Activated naive CD4-positive, alpha-beta T cell treated with anti-CD3 and anti-CD28 coated beads for 36 hours (primary cell): ENCODE data around the gene SCN9A. TPM values are rescaled to one million over a fixed set of nuclear protein-coding genes. Genes with fewer than 3 reads are reported as not detected.

Experiments
- CTCF ChIA-PET: fragments of 350-600 bp; sonication (Branson Sonifier 250); formaldehyde crosslinking; loops from one replicate; lab custom pipeline; 2021; ENCODE audit warnings: antibody characterized with exemption; lab: Charles Lee
- DNase-seq: peaks from one replicate; pipeline ENCODE4 v3.0.0-alpha.2; 2020
- H3K27ac Mint-ChIP-seq: one replicate; pipeline ENCODE4 v1.8.0; 2021; ENCODE audit warnings: mild to moderate bottlenecking, mixed read lengths
- H3K27me3 Mint-ChIP-seq: one replicate; pipeline ENCODE4 v1.8.0; 2021; ENCODE audit warnings: low read depth, mixed read lengths
- H3K36me3 Mint-ChIP-seq: one replicate; pipeline ENCODE4 v1.8.0; 2021; ENCODE audit warnings: low read depth, mixed read lengths
- H3K4me1 Mint-ChIP-seq: one replicate; pipeline ENCODE4 v1.8.0; 2021; ENCODE audit warnings: low read depth, mixed read lengths
- H3K4me3 Mint-ChIP-seq: one replicate; pipeline ENCODE4 v1.8.0; 2021; ENCODE audit warnings: mild to moderate bottlenecking, moderate library complexity, mixed read lengths
- H3K9me3 Mint-ChIP-seq: one replicate; pipeline ENCODE4 v1.8.0; 2021; ENCODE audit warnings: mixed read lengths
- intact Hi-C: fragments of 100-400 bp; cut with micrococcal nuclease; formaldehyde crosslinking; loops from one replicate; pipeline ENCODE4 v1.15.1; 2023
- total RNA-seq, 2 experiments: library from RNA; stranded (reverse); gene quantifications; one replicate each; pipeline ENCODE4 v1.2.3, GENCODE V29; 2021

The SCN9A gene
- total RNA-seq, 2 experiments from 2014 or later, result not detected

GRCh38 chr2:166394245-166394644, 18.5 kb upstream of the SCN9A start:
- no peaks in the 10 kb centered on the region for H3K36me3 Mint-ChIP-seq
- H3K27ac Mint-ChIP-seq, result no peak overlapping the region
- DNase-seq, result no peak
- no peak overlapping the region for H3K4me3 Mint-ChIP-seq
- no peaks in the 10 kb centered on the region for H3K9me3 Mint-ChIP-seq
- H3K4me1 Mint-ChIP-seq, result no peaks in the 10 kb centered on the region
- H3K27me3 Mint-ChIP-seq, result no peaks in the 10 kb centered on the region
- intact Hi-C loops, result no loop called here
- CTCF ChIA-PET, result no interaction called here

- Mint-ChIP-seq H3K36me3 (no peaks in the 10 kb centered on the region), H3K27me3 (no peaks in the 10 kb centered on the region), H3K4me3 (no peak overlapping the region), H3K4me1 (no peaks in the 10 kb centered on the region), H3K27ac (no peak overlapping the region), H3K9me3 (no peaks in the 10 kb centered on the region)
- CTCF ChIA-PET, result interaction anchor here (0.8 kb wide), 1 partner anchor 11 kb away, joined by 4 read pairs; no protein-coding TSS in a partner anchor
- intact Hi-C loops, result no loop called here
- DNase-seq, result no peak
Observed at GRCh38 chr2:166393008-166393407, 17.3 kb upstream of the SCN9A start.

GRCh38 chr2:166388481-166389070, 12.8 kb upstream of the SCN9A start:
- Mint-ChIP-seq H3K36me3 (no peaks in the 10 kb centered on the region), H3K4me1 (no peaks in the 10 kb centered on the region), H3K4me3 (no peak overlapping the region), H3K27me3 (no peaks in the 10 kb centered on the region), H3K27ac (no peak overlapping the region), H3K9me3 (no peaks in the 10 kb centered on the region)
- no peak for DNase-seq
- intact Hi-C loops, result no loop called here
- CTCF ChIA-PET, result no interaction called here

GRCh38 chr2:166385313-166385712, 9.6 kb upstream of the SCN9A start:
- H3K27ac Mint-ChIP-seq, result no peak overlapping the region
- H3K27me3 Mint-ChIP-seq, result no peaks in the 10 kb centered on the region
- H3K4me3 Mint-ChIP-seq, result no peak overlapping the region
- CTCF ChIA-PET, result interaction anchor here (1.8 kb wide), 1 partner anchor 24 kb away, joined by 4 read pairs; no protein-coding TSS in a partner anchor
- no peaks in the 10 kb centered on the region for H3K9me3 Mint-ChIP-seq
- intact Hi-C loops, result no loop called here
- H3K36me3 Mint-ChIP-seq, result no peaks in the 10 kb centered on the region
- no peaks in the 10 kb centered on the region for H3K4me1 Mint-ChIP-seq
- no peak for DNase-seq

GRCh38 chr2:166384774-166385173, 9.0 kb upstream of the SCN9A start:
- Mint-ChIP-seq H3K9me3 (no peaks in the 10 kb centered on the region), H3K36me3 (no peaks in the 10 kb centered on the region), H3K4me1 (no peaks in the 10 kb centered on the region), H3K27ac (no peak overlapping the region), H3K27me3 (no peaks in the 10 kb centered on the region), H3K4me3 (no peak overlapping the region)
- intact Hi-C loops, result loop anchor here (1.0 kb wide), 1 partner anchor 23 kb away; no protein-coding TSS in a partner anchor
- DNase-seq, result no peak
- CTCF ChIA-PET, result interaction anchor here (0.7 to 1.8 kb wide), 2 partner anchors 24 to 112 kb away, joined by 3 to 4 read pairs; no protein-coding TSS in a partner anchor

GRCh38 chr2:166382448-166382847, 6.7 kb upstream of the SCN9A start:
- peaks cover 6% of the 10 kb centered on the region for H3K27me3 Mint-ChIP-seq
- no peak overlapping the region for H3K4me3 Mint-ChIP-seq
- no peak for DNase-seq
- H3K36me3 Mint-ChIP-seq, result no peaks in the 10 kb centered on the region
- CTCF ChIA-PET, result interaction anchor here (0.6 to 1.0 kb wide), 2 partner anchors 10 to 495 kb away, joined by 3 to 4 read pairs; no protein-coding TSS in a partner anchor
- H3K27ac Mint-ChIP-seq, result no peak overlapping the region
- intact Hi-C loops, result no loop called here
- H3K4me1 Mint-ChIP-seq, result no peaks in the 10 kb centered on the region
- H3K9me3 Mint-ChIP-seq, result no peaks in the 10 kb centered on the region

GRCh38 chr2:166380615-166381014, 4.9 kb upstream of the SCN9A start:
- intact Hi-C loops, result no loop called here
- no peaks in the 10 kb centered on the region for H3K36me3 Mint-ChIP-seq
- H3K4me1 Mint-ChIP-seq, result peaks cover 2% of the 10 kb centered on the region
- CTCF ChIA-PET, result no interaction called here
- no peak overlapping the region for H3K27ac Mint-ChIP-seq
- H3K27me3 Mint-ChIP-seq, result peaks cover 17% of the 10 kb centered on the region
- no peaks in the 10 kb centered on the region for H3K9me3 Mint-ChIP-seq
- no peak for DNase-seq
- H3K4me3 Mint-ChIP-seq, result no peak overlapping the region

GRCh38 chr2:166376873-166377272, 1.1 kb upstream of the SCN9A start:
- DNase-seq, result no peak
- Mint-ChIP-seq H3K9me3 (no peaks in the 10 kb centered on the region), H3K27ac (no peak overlapping the region), H3K4me1 (peaks cover 9% of the 10 kb centered on the region), H3K36me3 (no peaks in the 10 kb centered on the region), H3K4me3 (no peak overlapping the region), H3K27me3 (peaks cover 32% of the 10 kb centered on the region)
- CTCF ChIA-PET, result no interaction called here
- intact Hi-C loops, result no loop called here

GRCh38 chr2:166376488-166376828, 714 bp upstream of the SCN9A start:
- peaks cover 32% of the 10 kb centered on the region for H3K27me3 Mint-ChIP-seq
- H3K27ac Mint-ChIP-seq, result no peak overlapping the region
- DNase-seq, result no peak
- peak overlapping the region; percentile 60 for H3K4me3 Mint-ChIP-seq
- no peaks in the 10 kb centered on the region for H3K36me3 Mint-ChIP-seq
- CTCF ChIA-PET, result no interaction called here
- H3K4me1 Mint-ChIP-seq, result peaks cover 9% of the 10 kb centered on the region
- intact Hi-C loops, result no loop called here
- H3K9me3 Mint-ChIP-seq, result no peaks in the 10 kb centered on the region

GRCh38 chr2:166375195-166375735, 479 bp downstream of the SCN9A start:
- no peaks in the 10 kb centered on the region for H3K9me3 Mint-ChIP-seq
- peaks cover 9% of the 10 kb centered on the region for H3K4me1 Mint-ChIP-seq
- peak overlapping the region; percentile 60 for H3K4me3 Mint-ChIP-seq
- intact Hi-C loops, result no loop called here
- peaks cover 32% of the 10 kb centered on the region for H3K27me3 Mint-ChIP-seq
- CTCF ChIA-PET, result no interaction called here
- H3K36me3 Mint-ChIP-seq, result no peaks in the 10 kb centered on the region
- no peak for DNase-seq
- H3K27ac Mint-ChIP-seq, result no peak overlapping the region

GRCh38 chr2:166373951-166374350, 1.8 kb downstream of the SCN9A start:
- intact Hi-C loops, result no loop called here
- no peaks in the 10 kb centered on the region for H3K9me3 Mint-ChIP-seq
- H3K27ac Mint-ChIP-seq, result no peak overlapping the region
- H3K4me3 Mint-ChIP-seq, result no peak overlapping the region
- peak; percentile 43 for DNase-seq
- peaks cover 34% of the 10 kb centered on the region for H3K27me3 Mint-ChIP-seq
- no peaks in the 10 kb centered on the region for H3K36me3 Mint-ChIP-seq
- peaks cover 9% of the 10 kb centered on the region for H3K4me1 Mint-ChIP-seq
- CTCF ChIA-PET, result no interaction called here

GRCh38 chr2:166373539-166373938, 2.2 kb downstream of the SCN9A start:
- Mint-ChIP-seq H3K4me1 (peaks cover 9% of the 10 kb centered on the region), H3K27ac (no peak overlapping the region), H3K9me3 (no peaks in the 10 kb centered on the region), H3K27me3 (peaks cover 34% of the 10 kb centered on the region), H3K4me3 (no peak overlapping the region), H3K36me3 (no peaks in the 10 kb centered on the region)
- CTCF ChIA-PET, result no interaction called here
- DNase-seq, result no peak
- intact Hi-C loops, result no loop called here

GRCh38 chr2:166373105-166373504, 2.6 kb downstream of the SCN9A start:
- no peak overlapping the region for H3K27ac Mint-ChIP-seq
- peaks cover 31% of the 10 kb centered on the region for H3K27me3 Mint-ChIP-seq
- no peaks in the 10 kb centered on the region for H3K9me3 Mint-ChIP-seq
- H3K36me3 Mint-ChIP-seq, result no peaks in the 10 kb centered on the region
- H3K4me3 Mint-ChIP-seq, result no peak overlapping the region
- CTCF ChIA-PET, result no interaction called here
- intact Hi-C loops, result no loop called here
- DNase-seq, result no peak
- peaks cover 9% of the 10 kb centered on the region for H3K4me1 Mint-ChIP-seq
